CD4-positive, CD25-positive, alpha-beta regulatory T cell (primary cell): ENCODE measurements around the gene PBX3. TPM values are rescaled to one million over a fixed set of nuclear protein-coding genes. Genes with fewer than 3 reads are reported as not detected.

Experiments
- ATAC-seq, 2 donors: fragments of 150-1000 bp; cut with Tn5 transposase; one replicate each; pipeline ENCODE4 v1.10.0; 2021; ENCODE audit warnings: low read depth in 2 of 2, moderate number of reproducible peaks in 2 of 2, moderate library complexity in 1 of 2
- DNase-seq, 3 donors: peaks; one replicate each; pipeline versions ENCODE4 v3.0.0 to v3.0.0-alpha.2; 2012 to 2022; ENCODE audit warnings: mixed read lengths in 1 of 3
- H3K27ac ChIP-seq: one replicate; pipeline ENCODE4 v1.7.0; 2013; ENCODE audit warnings: mild to moderate bottlenecking, low read length; ENCODE audit not compliant: insufficient read depth, poor library complexity, severe bottlenecking
- H3K27me3 ChIP-seq: one replicate; pipeline ENCODE4 v1.7.0; 2013; ENCODE audit warnings: low read length; ENCODE audit not compliant: control insufficient read depth, insufficient read depth
- H3K36me3 ChIP-seq: one replicate; pipeline ENCODE4 v1.7.0; 2013; ENCODE audit warnings: mild to moderate bottlenecking, low read length, moderate library complexity; ENCODE audit not compliant: control insufficient read depth, insufficient read depth
- H3K4me1 ChIP-seq: 2 replicates; pipeline ENCODE4 v1.7.0; 2013; ENCODE audit warnings: mild to moderate bottlenecking, low read length; ENCODE audit not compliant: insufficient read depth, control insufficient read depth, poor library complexity, severe bottlenecking
- H3K4me3 ChIP-seq: one replicate; pipeline ENCODE4 v1.7.0; 2013; ENCODE audit warnings: low read depth, mild to moderate bottlenecking, low read length, moderate library complexity
- H3K9me3 ChIP-seq, 2 experiments: 1 replicate in 1 of 2; 2 replicates in 1 of 2; pipeline ENCODE4 v1.7.0; 2013; ENCODE audit warnings: low read length in 2 of 2, mild to moderate bottlenecking in 1 of 2, moderate library complexity in 1 of 2; ENCODE audit not compliant: control insufficient read depth in 2 of 2
- H3K27ac Mint-ChIP-seq, 3 donors: one replicate each; pipeline ENCODE4 v1.8.0; 2020 to 2022; ENCODE audit warnings: mild to moderate bottlenecking in 3 of 3, mixed read lengths in 3 of 3, moderate library complexity in 2 of 3
- H3K27me3 Mint-ChIP-seq: one replicate; pipeline ENCODE4 v1.8.0; 2022; ENCODE audit warnings: mild to moderate bottlenecking, mixed read lengths
- H3K36me3 Mint-ChIP-seq: one replicate; pipeline ENCODE4 v1.8.0; 2020; ENCODE audit warnings: mixed read lengths
- H3K4me1 Mint-ChIP-seq, 4 donors: one replicate each; pipeline ENCODE4 v1.8.0; 2020 to 2022; ENCODE audit warnings: mixed read lengths in 4 of 4, mild to moderate bottlenecking in 1 of 4
- H3K4me3 Mint-ChIP-seq, 4 donors: one replicate each; pipeline ENCODE4 v1.8.0; 2020 to 2022; ENCODE audit warnings: mild to moderate bottlenecking in 4 of 4, mixed read lengths in 4 of 4, moderate library complexity in 3 of 4
- H3K9me3 Mint-ChIP-seq, 7 donors: one replicate each; pipeline ENCODE4 v1.8.0; 2020 to 2022; ENCODE audit warnings: mixed read lengths in 7 of 7, mild to moderate bottlenecking in 3 of 7, moderate library complexity in 2 of 7
- polyA plus RNA-seq, 4 donors: library from polyadenylated mRNA; unstranded; fragments of 300-500 nt; fragmentation: Illumina TruSeq; gene quantifications; one replicate each; pipeline ENCODE4 v1.2.3, GENCODE V29; 2021
- total RNA-seq: library from RNA; stranded (reverse); gene quantifications from one replicate; pipeline ENCODE4 v1.2.3, GENCODE V29; 2022

Gene PBX3
- total and polyA plus RNA-seq, 5 donors from 2014 or later, result 3.7 to 18.3 (median 4.7) TPM

- H3K27ac ChIP-seq, result no peak overlapping the region
- H3K27me3 Mint-ChIP-seq, result no peaks in the 10 kb centered on the region
- no peaks in the 10 kb centered on the region for H3K9me3 ChIP-seq
- H3K36me3 Mint-ChIP-seq, result no peaks in the 10 kb centered on the region
- H3K4me3 ChIP-seq, result no peak overlapping the region
- H3K36me3 ChIP-seq, result no peaks in the 10 kb centered on the region
- H3K9me3 Mint-ChIP-seq, result peaks cover 0 to under 1% (median 0%) of the 10 kb centered on the region in 7 donors
- H3K4me1 Mint-ChIP-seq, result no peaks in the 10 kb centered on the region
- H3K27me3 ChIP-seq, result no peaks in the 10 kb centered on the region
- DNase-seq, result no peak
- no peak overlapping the region for H3K27ac Mint-ChIP-seq
- no peaks in the 10 kb centered on the region for H3K4me1 ChIP-seq
- no peak for ATAC-seq
- no peak overlapping the region for H3K4me3 Mint-ChIP-seq
These were observed 243.1 kb downstream of the PBX3 start for GRCh38 chr9:125990186-125990792.

DNA sequence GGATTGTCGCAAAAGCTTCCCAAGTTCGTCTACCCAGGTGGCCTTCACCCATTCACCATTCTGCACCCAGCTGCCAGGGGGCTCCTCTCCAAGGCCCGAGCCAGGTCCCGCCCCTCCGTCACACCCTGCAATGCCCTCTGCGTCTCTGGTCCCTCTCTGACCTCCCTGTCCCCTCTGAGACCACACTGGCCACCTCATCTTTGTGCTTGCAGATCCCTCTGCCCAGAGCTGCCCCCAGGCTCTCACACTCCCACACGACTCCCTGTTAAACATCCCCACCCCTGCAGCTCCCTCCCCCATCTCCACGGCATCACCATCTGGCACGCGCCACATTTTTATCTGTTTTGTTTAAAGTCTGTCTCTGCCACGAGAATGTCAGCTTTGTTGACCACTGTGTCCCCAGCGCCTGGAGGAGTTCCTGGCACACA lies 243.6 kb downstream of the PBX3 start:
- Mint-ChIP-seq H3K27me3 (no peaks in the 10 kb centered on the region), H3K4me1 (no peaks in the 10 kb centered on the region), H3K36me3 (no peaks in the 10 kb centered on the region), H3K4me3 (no peak overlapping the region), H3K27ac (no peak overlapping the region), H3K9me3 (no peaks in the 10 kb centered on the region)
- Histone ChIP-seq H3K4me1 (no peaks in the 10 kb centered on the region), H3K27me3 (no peaks in the 10 kb centered on the region), H3K9me3 (no peaks in the 10 kb centered on the region), H3K36me3 (no peaks in the 10 kb centered on the region), H3K4me3 (no peak overlapping the region), H3K27ac (no peak overlapping the region)
- DNase-seq (no peak), ATAC-seq (no peak)

DNA sequence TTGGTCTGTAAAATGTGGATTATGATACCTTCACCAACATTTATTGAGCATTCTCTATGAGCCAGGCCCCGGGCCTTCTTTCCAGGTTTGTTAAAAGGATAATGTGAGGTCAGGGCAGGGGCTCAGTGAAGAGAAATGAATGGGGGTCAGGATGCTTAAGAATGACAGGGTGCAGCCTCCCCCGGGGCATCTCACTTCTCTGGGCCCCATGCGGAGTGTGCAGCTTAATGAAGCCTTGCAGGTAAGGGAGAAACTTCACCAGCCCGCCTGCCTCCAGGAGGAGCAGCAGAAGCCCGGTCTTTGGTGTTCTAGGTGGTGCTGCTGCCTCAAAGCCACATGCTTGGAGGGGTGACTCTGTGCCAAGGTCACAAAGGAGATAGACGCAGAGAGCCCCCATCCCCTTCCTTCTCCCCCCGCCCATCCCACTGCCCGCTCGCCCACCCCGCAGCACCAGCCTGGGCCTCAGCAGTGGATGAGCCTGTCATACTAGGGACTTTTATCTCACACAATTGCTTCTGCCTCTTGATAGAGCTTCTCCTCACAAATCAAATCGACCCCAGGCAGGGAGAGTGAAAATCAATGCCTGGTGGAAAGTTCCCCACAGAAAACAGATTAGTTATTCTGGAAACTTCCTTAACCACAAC lies 244.8 kb downstream of the PBX3 start:
- H3K27ac ChIP-seq, result no peak overlapping the region
- Mint-ChIP-seq H3K36me3 (no peaks in the 10 kb centered on the region), H3K4me3 (no peak overlapping the region), H3K4me1 (no peaks in the 10 kb centered on the region), H3K9me3 (no peaks in the 10 kb centered on the region), H3K27me3 (no peaks in the 10 kb centered on the region), H3K27ac (no peak overlapping the region)
- H3K4me3 ChIP-seq, result no peak overlapping the region
- no peaks in the 10 kb centered on the region for H3K27me3 ChIP-seq
- H3K4me1 ChIP-seq, result no peaks in the 10 kb centered on the region
- H3K36me3 ChIP-seq, result no peaks in the 10 kb centered on the region
- no peak for DNase-seq
- H3K9me3 ChIP-seq, result no peaks in the 10 kb centered on the region
- no peak for ATAC-seq

- Histone ChIP-seq H3K27ac (no peak overlapping the region), H3K4me3 (no peak overlapping the region), H3K27me3 (no peaks in the 10 kb centered on the region), H3K9me3 (no peaks in the 10 kb centered on the region), H3K4me1 (no peaks in the 10 kb centered on the region), H3K36me3 (no peaks in the 10 kb centered on the region)
- Mint-ChIP-seq H3K9me3 (no peaks in the 10 kb centered on the region), H3K4me3 (no peak overlapping the region), H3K36me3 (no peaks in the 10 kb centered on the region), H3K27ac (no peak overlapping the region), H3K4me1 (no peaks in the 10 kb centered on the region), H3K27me3 (no peaks in the 10 kb centered on the region)
- no peak for ATAC-seq
- DNase-seq, result no peak
These were observed 245.4 kb downstream of the PBX3 start for GRCh38 chr9:125992557-125992956.

DNA sequence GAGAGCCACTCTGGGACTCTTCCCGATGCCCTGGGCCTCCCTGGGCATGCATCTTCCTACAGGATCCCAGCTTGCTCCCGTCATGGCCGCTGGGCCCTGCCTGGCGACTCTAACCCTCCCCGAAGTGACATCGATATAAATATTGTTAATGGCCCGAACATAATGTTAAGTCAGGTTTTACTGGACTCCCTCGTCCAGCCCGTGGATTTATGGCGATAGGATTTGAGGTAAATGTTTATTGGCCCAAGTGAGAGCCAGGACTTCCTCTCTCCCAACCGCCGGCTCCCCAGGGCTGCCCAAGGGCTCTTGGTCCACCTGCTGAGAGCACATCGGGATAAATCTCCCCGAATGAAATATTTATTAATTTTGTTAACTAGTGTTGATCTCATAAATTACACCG lies 246.3 kb downstream of the PBX3 start:
- Histone ChIP-seq H3K9me3 (no peaks in the 10 kb centered on the region), H3K4me1 (no peaks in the 10 kb centered on the region), H3K27ac (no peak overlapping the region), H3K4me3 (no peak overlapping the region), H3K36me3 (no peaks in the 10 kb centered on the region), H3K27me3 (no peaks in the 10 kb centered on the region)
- no peaks in the 10 kb centered on the region for H3K36me3 Mint-ChIP-seq
- no peak overlapping the region for H3K27ac Mint-ChIP-seq
- DNase-seq (no peak), ATAC-seq (no peak)
- H3K9me3 Mint-ChIP-seq, result no peaks in the 10 kb centered on the region
- no peak overlapping the region for H3K4me3 Mint-ChIP-seq
- no peaks in the 10 kb centered on the region for H3K27me3 Mint-ChIP-seq
- H3K4me1 Mint-ChIP-seq, result no peaks in the 10 kb centered on the region

GRCh38 chr9:125994066-125994943 lies 247.1 kb downstream of the PBX3 start:
- ATAC-seq, result no peak
- H3K4me3 ChIP-seq, result no peak overlapping the region
- H3K9me3 Mint-ChIP-seq, result no peaks in the 10 kb centered on the region
- no peaks in the 10 kb centered on the region for H3K27me3 Mint-ChIP-seq
- no peak overlapping the region for H3K27ac Mint-ChIP-seq
- no peaks in the 10 kb centered on the region for H3K36me3 ChIP-seq
- H3K27me3 ChIP-seq, result no peaks in the 10 kb centered on the region
- H3K36me3 Mint-ChIP-seq, result no peaks in the 10 kb centered on the region
- no peaks in the 10 kb centered on the region for H3K4me1 ChIP-seq
- no peak overlapping the region for H3K4me3 Mint-ChIP-seq
- no peak overlapping the region for H3K27ac ChIP-seq
- H3K9me3 ChIP-seq, result no peaks in the 10 kb centered on the region
- H3K4me1 Mint-ChIP-seq, result no peaks in the 10 kb centered on the region
- DNase-seq, result no peak

DNA sequence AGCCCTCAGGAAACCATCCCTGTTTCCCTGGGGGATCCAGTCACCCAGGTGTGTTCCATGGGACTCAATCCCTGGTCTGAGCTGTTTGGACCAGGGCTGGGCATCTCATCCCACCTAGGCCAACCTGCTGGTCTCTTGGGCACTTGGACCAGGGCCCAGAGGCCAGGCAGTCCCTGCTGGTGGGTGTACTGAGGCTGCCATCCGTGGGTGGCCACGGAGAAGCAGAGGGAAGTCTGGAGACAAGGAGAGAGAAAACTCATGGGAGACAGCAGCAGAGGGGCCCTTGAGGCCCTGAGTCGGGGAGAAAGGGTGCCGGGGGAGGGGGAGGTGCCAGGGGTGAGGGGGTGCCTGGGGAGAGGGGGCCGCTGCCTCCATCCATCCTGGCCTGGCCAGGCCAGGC lies 247.8 kb downstream of the PBX3 start:
- Mint-ChIP-seq H3K27me3 (no peaks in the 10 kb centered on the region), H3K36me3 (no peaks in the 10 kb centered on the region), H3K9me3 (no peaks in the 10 kb centered on the region), H3K27ac (peak overlapping the region in 1 of 3 donors; percentile 29), H3K4me1 (no peaks in the 10 kb centered on the region), H3K4me3 (no peak overlapping the region)
- H3K9me3 ChIP-seq, result no peaks in the 10 kb centered on the region
- H3K4me3 ChIP-seq, result no peak overlapping the region
- no peak overlapping the region for H3K27ac ChIP-seq
- no peak for DNase-seq
- H3K27me3 ChIP-seq, result no peaks in the 10 kb centered on the region
- no peak for ATAC-seq
- no peaks in the 10 kb centered on the region for H3K36me3 ChIP-seq
- H3K4me1 ChIP-seq, result no peaks in the 10 kb centered on the region
